ENCODE results near the gene RPL22.
"Not testable (repeated sequence)": the region's sequence is repeated elsewhere in the genome, so short reads cannot be mapped to it uniquely, and the experiment has no call there.

RPL22 gene

GRCh38 chr1:6233376-6233775 lies 34.0 kb upstream of the RPL22 start:
- DNase-seq, result no peak

- DNase-seq, result no peak
Measured at GRCh38 chr1:6225651-6226050, 26.3 kb upstream of the RPL22 start.

GRCh38 chr1:6224718-6225117 lies 25.3 kb upstream of the RPL22 start:
- DNase-seq, result no peak

- no peak for DNase-seq
Measured at GRCh38 chr1:6223617-6224016, 24.2 kb upstream of the RPL22 start.

- no peak for DNase-seq
Measured at GRCh38 chr1:6222636-6223035, 23.2 kb upstream of the RPL22 start.

DNA sequence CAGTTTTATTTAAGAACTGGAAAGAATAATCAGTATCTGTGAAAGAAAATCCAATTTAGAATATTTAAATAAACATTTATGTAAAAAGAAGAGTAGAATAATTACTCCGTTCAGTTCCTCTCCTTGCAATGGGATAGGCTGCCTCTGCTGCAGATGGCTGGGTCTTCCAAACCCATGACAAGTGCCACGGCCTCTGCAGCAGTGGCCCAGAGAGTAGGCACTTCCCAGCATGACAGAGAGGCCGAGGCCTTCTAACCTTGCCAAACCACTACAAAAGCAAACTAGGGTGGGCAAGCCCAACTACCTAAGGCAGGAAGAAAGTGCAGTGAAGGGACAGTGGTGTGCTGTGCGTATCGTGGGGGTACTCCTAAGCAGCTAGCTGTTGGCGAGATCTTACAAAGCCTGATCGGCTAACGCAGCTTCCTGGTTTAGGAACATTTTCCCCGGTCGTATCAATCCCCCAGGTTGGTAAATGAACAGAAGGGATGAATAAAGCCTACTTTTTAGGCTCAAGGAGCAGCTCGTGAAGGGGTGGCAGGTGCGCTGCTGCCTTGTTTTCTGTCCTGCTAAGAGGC lies 21.9 kb upstream of the RPL22 start:
- no peak for DNase-seq

- no peak for DNase-seq
Measured at GRCh38 chr1:6220236-6220635, 20.8 kb upstream of the RPL22 start.

DNA sequence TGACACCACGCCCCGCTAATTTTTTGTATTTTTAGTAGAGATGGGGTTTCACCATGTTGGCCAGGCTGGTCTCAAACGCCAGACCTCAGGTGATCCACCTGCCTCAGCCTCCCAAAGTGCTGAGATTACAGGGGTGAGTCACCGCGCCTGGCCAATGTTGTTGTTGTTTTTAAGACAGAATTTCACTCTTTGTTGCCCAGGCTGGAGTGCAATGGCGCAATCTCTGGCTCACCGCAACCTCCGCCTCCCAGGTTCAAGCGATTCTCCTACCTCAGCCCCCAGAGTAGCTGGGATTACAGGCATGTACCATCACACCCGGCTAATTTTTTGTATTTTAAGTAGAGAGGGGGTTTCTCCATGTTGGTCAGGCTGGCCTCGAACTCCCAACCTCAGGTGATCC lies 20.2 kb upstream of the RPL22 start:
- DNase-seq, result not testable (repeated sequence)

- DNase-seq, result no peak
Measured at GRCh38 chr1:6218375-6219164, 19.2 kb upstream of the RPL22 start.

GRCh38 chr1:6212193-6212959 lies 13.0 kb upstream of the RPL22 start:
- no peak for DNase-seq

DNA sequence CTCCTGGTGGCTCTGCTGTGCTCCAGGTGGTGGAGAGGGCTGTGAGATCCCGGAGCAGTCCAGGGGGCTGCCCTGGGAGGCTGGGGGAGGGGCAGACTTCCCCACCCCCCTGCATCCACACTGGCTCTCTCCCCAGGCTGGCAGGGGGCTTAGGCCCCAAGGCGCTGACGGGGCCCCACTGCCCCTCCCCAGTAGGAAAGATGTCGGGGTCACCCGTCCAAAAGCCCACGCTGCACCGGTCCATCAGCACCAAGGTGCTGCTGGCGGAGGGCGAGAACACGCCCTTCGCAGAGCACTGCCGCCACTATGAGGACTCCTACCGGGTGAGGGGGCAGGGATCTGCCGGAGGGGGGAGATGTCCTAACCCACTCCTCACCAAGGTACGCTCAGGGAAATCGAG lies 12.3 kb upstream of the RPL22 start:
- no peak for DNase-seq

GRCh38 chr1:6210591-6211355 lies 11.4 kb upstream of the RPL22 start:
- no peak for DNase-seq

GRCh38 chr1:6209661-6210580 lies 10.5 kb upstream of the RPL22 start:
- no peak for DNase-seq

GRCh38 chr1:6208723-6209660 lies 9.6 kb upstream of the RPL22 start:
- no peak for DNase-seq

GRCh38 chr1:6207921-6208320 lies 8.5 kb upstream of the RPL22 start:
- no peak for DNase-seq

GRCh38 chr1:6207075-6207885 lies 7.9 kb upstream of the RPL22 start:
- no peak for DNase-seq

DNA sequence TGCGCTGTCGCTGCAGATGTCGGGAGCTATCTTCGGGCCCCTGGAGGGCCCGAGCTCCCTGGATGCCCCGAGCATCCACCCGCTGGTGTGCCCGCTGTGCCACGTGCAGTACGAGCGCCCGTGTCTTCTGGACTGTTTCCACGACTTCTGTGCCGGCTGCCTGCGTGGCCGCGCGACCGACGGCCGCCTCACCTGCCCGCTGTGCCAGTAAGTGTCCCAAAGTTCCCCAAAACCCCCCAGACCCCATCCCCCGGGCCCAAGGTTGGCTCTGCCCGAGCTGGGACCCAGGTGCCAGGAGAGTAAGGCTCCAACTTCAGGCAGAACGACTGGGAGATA lies 7.1 kb upstream of the RPL22 start:
- no peak for DNase-seq

DNA sequence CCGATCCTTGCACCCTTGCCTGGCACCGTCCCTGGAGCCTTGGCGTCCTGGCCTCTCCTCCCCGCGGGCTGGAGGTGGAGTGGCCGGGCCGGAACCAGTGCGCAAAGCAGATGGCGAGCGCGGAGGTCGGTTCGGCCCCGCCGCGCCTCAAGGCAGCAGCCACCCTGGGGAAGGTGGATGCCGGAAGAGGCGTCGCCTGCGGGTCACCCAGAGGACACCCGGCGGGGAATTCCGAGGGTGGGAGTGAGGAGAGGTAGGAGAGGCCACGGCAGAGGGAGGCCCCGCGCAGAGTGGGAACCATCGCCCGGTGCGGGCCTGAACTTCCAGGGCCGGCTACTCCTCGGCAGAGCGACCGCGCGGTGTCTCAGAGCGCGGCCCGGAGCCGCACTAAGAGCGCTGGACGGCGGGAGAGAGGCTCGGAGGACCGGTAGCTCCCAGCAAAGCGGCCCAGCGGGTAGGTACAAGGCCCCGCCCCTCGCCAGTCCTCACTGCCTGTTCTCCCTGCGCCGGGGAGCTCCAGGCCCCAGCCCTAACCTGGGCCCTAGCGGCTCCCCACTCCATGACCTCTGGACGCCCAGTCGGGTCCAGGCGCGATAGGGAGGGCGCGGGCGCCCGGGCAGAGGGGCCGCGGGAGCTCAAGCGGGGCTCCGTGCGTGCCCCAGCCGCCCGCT lies 6.6 kb upstream of the RPL22 start, which contains the start of gene RNF207:
RNF207 (plus strand) TSS at position 271 of the 671 bp plus-strand sequence. CDS start 417 bp downstream, outside the sequence.
- peak; percentile 61 to 63 for DNase-seq

- no peak for DNase-seq
Measured at GRCh38 chr1:6202256-6202655, 2.9 kb upstream of the RPL22 start.
